SH-SY5Y (cell line): ENCODE results near the gene EFCAB5.

Experiments used
- GATA2 ChIP-seq: IDR thresholded peaks from 2 replicates; pipeline ENCODE4 v1.6.1; 2011; ENCODE audit warnings: mild to moderate bottlenecking, low read depth, low read length
- GATA3 ChIP-seq: IDR thresholded peaks from 2 replicates; pipeline ENCODE4 v1.6.1; 2011; ENCODE audit warnings: low read depth, mild to moderate bottlenecking, low read length, moderate library complexity

DNA sequence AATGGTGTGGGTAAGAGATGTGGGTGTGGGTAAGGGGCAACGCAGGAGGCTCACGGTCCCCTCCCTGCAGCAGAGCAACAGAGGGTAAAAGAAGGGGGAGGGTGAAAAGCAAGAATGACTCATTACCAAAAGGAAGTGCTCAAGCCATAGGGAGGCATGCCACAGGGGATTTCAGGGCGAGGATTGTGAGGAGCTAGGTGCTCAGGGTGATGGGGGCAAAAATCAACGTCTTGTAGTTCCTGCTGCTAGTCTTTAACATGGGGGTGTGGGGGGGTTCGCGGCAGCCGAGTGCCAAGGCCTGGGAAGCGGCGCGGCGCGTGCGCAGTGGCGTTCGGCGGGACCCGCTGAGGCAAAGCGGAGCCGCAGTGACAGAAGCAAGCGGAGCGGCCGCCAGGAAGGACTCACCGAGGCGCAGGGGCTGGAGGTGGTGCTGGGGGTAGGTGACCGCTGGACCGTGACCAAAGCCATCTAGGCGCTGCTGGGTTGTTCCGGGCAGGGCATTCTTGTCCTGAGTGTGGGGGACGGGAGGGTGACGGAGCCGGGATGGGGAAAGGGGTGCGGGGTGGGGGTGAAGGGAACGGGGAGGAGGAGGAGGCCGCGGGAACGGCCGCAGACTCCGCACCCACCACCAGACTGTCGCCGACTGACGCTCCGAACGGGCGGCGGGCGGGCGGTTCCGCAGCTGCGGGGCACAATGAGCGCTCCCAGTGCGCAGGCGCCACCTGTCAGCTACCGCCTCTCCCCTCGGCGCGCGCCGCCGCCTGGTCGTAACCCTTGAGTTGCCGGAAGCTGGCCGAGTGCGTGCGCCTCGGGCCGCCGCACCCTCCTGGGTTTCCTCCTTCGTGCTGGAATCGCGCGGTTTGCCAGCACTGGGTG, 11.7 kb upstream of the EFCAB5 start, which contains the start of gene SSH2:
- TF ChIP-seq GATA2, result no peak
- no peak for TF ChIP-seq GATA3
